Measurements from ENCODE around the gene USP15. TPM values are rescaled to one million over a fixed set of nuclear protein-coding genes. Genes with fewer than 3 reads are reported as not detected.

USP15 gene
- total and polyA plus RNA-seq, 2 of the 4 experiments (the other 2 are of a cell fraction), result 28.5 to 49.6 TPM

- no peak for ATAC-seq (ENCODE audit: low read depth)
- H3K79me1 ChIP-seq (ENCODE audit: low read depth in 1 of 2, low read length in 2 of 2), result peaks cover 0 to 28% of the 10 kb centered on the region in 2 experiments; a peak in 2 of 4 replicates
- no peaks in the 10 kb centered on the region for H3K27me3 ChIP-seq (ENCODE audit: control insufficient read depth, insufficient read depth, low read length)
- no peak for DNase-seq
- BruUV-seq (replicated peaks), result no TSS peak
- no CpG with 5 or more reads among the region's 10 CpGs for WGBS, 2 experiments (ENCODE audit: extremely low coverage in 2 of 2, insufficient read length in 1 of 2)
- H3K27ac ChIP-seq (ENCODE audit: insufficient read depth, low read length), result no peak overlapping the region
- no peak overlapping the region for H3K14ac ChIP-seq (replicated peaks; ENCODE audit: low read depth, low read length)
- H2AK9ac ChIP-seq (replicated peaks; ENCODE audit: low read depth, low read length, poor library complexity), result no peak overlapping the region
- H2BK120ac ChIP-seq (ENCODE audit: low read depth, low read length), result no peak overlapping the region
- no peak overlapping the region for H4K91ac ChIP-seq (ENCODE audit: insufficient read depth, low read depth, low read length)
- H3K23ac ChIP-seq (ENCODE audit: low read depth, low read length), result no peak overlapping the region
- H3K9me1 ChIP-seq (ENCODE audit: insufficient read depth, low read length), result no peaks in the 10 kb centered on the region; the same call in 1 of the 2 replicates
- no peak overlapping the region for H3K4ac ChIP-seq (ENCODE audit: low read depth, low read length)
- no peak for TF ChIP-seq BHLHE40 (IDR thresholded peaks at IDR 0.05; ENCODE audit: low read depth, low read length)
- no peak for TF ChIP-seq RFX5 (IDR thresholded peaks at IDR 0.05; ENCODE audit: low read depth, low read length)
- no peak for TF ChIP-seq NFE2L2 (IDR thresholded peaks at IDR 0.05; ENCODE audit: low read depth, low read length)
- no peak for TF ChIP-seq MXI1 (IDR thresholded peaks at IDR 0.05; ENCODE audit: borderline replicate concordance, low read depth, low read length)
- TF ChIP-seq SMC3 (IDR thresholded peaks at IDR 0.05; ENCODE audit: low read depth, low read length), result no peak
- H3K4me3 ChIP-seq (ENCODE audit: insufficient read depth, low read depth, low read length), result no peak overlapping the region
- H3K56ac ChIP-seq (ENCODE audit: extremely low read depth, insufficient read depth, low read length), result no peak overlapping the region
- H4K8ac ChIP-seq (ENCODE audit: low read depth in 2 of 2, low read length in 2 of 2), result no peak overlapping the region
- peaks cover 7% of the 10 kb centered on the region; the same call in 1 of the 2 replicates for H4K20me1 ChIP-seq (ENCODE audit: insufficient read depth, low read length)
- no peak overlapping the region for H3K9ac ChIP-seq (ENCODE audit: low read depth, low read length)
- no peak overlapping the region for H2BK15ac ChIP-seq (ENCODE audit: low read depth, low read length)
- POLR2A ChIA-PET (ENCODE audit: unreplicated experiment), result no interaction called here
- peaks cover under 1% of the 10 kb centered on the region; the same call in 1 of the 2 replicates for H3K4me1 ChIP-seq (ENCODE audit: control insufficient read depth, insufficient read depth, low read length)
- dilution Hi-C loops (cut with HindIII; ENCODE audit: low sequenced_read_pairs, unreplicated experiment) (no loop called here), in situ Hi-C loops (cut with MboI; ENCODE audit: low sequenced_read_pairs) (loop anchor here (10.0 kb wide), 1 partner anchor 533 kb away; no protein-coding TSS in a partner anchor), intact Hi-C loops (cut with micrococcal nuclease) (loop anchor here (2.0 to 10.0 kb wide), 3 partner anchors 133 to 533 kb away; no protein-coding TSS in a partner anchor)
- H2AFZ ChIP-seq (replicated peaks; ENCODE audit: low read length, poor library complexity), result no peak overlapping the region
- no peak overlapping the region for H2BK5ac ChIP-seq (ENCODE audit: low read depth, low read length, poor library complexity, severe bottlenecking)
- H2BK20ac ChIP-seq (ENCODE audit: low read depth, low read length), result no peak overlapping the region
- no peak overlapping the region for H3K18ac ChIP-seq (ENCODE audit: low read depth, low read length)
- H3K36me3 ChIP-seq (ENCODE audit: control insufficient read depth, insufficient read depth, low read length), result no peaks in the 10 kb centered on the region
- H3K9me3 ChIP-seq (ENCODE audit: control insufficient read depth, insufficient read depth, low read length), result no peaks in the 10 kb centered on the region
- no peak overlapping the region; the same call in 1 of the 2 replicates for H3K4me2 ChIP-seq (ENCODE audit: low read depth, low read length)
- CTCF ChIA-PET, result no interaction called here
- H2AK5ac ChIP-seq (ENCODE audit: low read depth, low read length), result no peak overlapping the region
- no peak overlapping the region for H4K5ac ChIP-seq (ENCODE audit: low read depth, low read length)
Observed at GRCh38 chr12:62261876-62262517, 1.8 kb downstream of the USP15 start.

Data from IMR-90 (cell line).